B cell (primary cell): ENCODE measurements around the gene RNF150. TPM values are rescaled to one million over a fixed set of nuclear protein-coding genes. Genes with fewer than 3 reads are reported as not detected.

Experiments used
- ATAC-seq: fragments of 200-7000 bp; cut with Tn5 transposase; one replicate; pipeline ENCODE4 v1.10.0; 2021; ENCODE audit warnings: low read depth, mild to moderate bottlenecking, moderate number of reproducible peaks, moderate library complexity
- CTCF ChIA-PET: fragments of 350-600 bp; sonication (Branson Sonifier 250); formaldehyde crosslinking; loops from one replicate; lab custom pipeline; 2021; ENCODE audit warnings: antibody characterized with exemption, inconsistent platforms; lab: Charles Lee
- POLR2A ChIA-PET: fragments of 350-600 bp; sonication (Branson Sonifier 250); formaldehyde crosslinking; loops from one replicate; lab custom pipeline; 2021; ENCODE audit warnings: antibody characterized with exemption; lab: Charles Lee
- DNase-seq: peaks from one replicate; pipeline ENCODE4 v3.0.0; 2013
- H2AFZ ChIP-seq: 2 replicates; pipeline ENCODE4 v1.6.1; 2012; ENCODE audit warnings: mild to moderate bottlenecking, low read depth, low read length; ENCODE audit not compliant: insufficient read depth, poor library complexity, severe bottlenecking
- H3K27ac ChIP-seq, 2 donors: 1 replicate in 1 of 2; 2 replicates in 1 of 2; pipeline ENCODE4 v1.5.1; 2012 to 2013; ENCODE audit warnings: low read length in 2 of 2, mild to moderate bottlenecking in 2 of 2, moderate library complexity in 1 of 2
- H3K27me3 ChIP-seq, 4 experiments: fragments of 200-600 bp in 1 of 4; sonication (generic) in 1 of 4; replicated peaks in 1 of 4; 1 replicate in 2 of 4; 2 replicates in 2 of 4; pipeline versions ENCODE4 v1.6.1 to v1.7.0; 2013 to 2016; ENCODE audit warnings: low read length in 3 of 4, mild to moderate bottlenecking in 2 of 4, mixed read lengths in 1 of 4, moderate library complexity in 1 of 4; ENCODE audit not compliant: insufficient read depth in 4 of 4, control insufficient read depth in 3 of 4; ENCODE audit errors: control extremely low read depth in 1 of 4
- H3K36me3 ChIP-seq, 2 experiments: replicated peaks in 1 of 2; 1 replicate in 1 of 2; 2 replicates in 1 of 2; pipeline versions ENCODE4 v1.6.1 to v1.7.1; 2013; ENCODE audit warnings: low read length in 1 of 2; ENCODE audit not compliant: insufficient read depth in 2 of 2, control insufficient read depth in 1 of 2; ENCODE audit errors: control extremely low read depth in 1 of 2, extremely low read depth in 1 of 2
- H3K4me1 ChIP-seq, 2 donors: fragments of 200-600 bp in 1 of 2; sonication (generic) in 1 of 2; 1 replicate in 1 of 2; 2 replicates in 1 of 2; pipeline versions ENCODE4 v1.5.1 to v1.6.1; 2013 to 2017; ENCODE audit warnings: low read length in 2 of 2; ENCODE audit not compliant: control insufficient read depth in 2 of 2, insufficient read depth in 2 of 2
- H3K4me2 ChIP-seq: replicated peaks from 2 replicates; pipeline ENCODE3; 2012; ENCODE audit warnings: mild to moderate bottlenecking, low read depth, low read length; ENCODE audit not compliant: poor library complexity, severe bottlenecking
- H3K4me3 ChIP-seq, 5 experiments: fragments of 200-600 bp in 1 of 5; sonication (generic) in 1 of 5; 1 replicate in 3 of 5; 2 replicates in 2 of 5; pipeline versions ENCODE4 v1.5.1 to v1.7.0; 2011 to 2016; ENCODE audit warnings: low read length in 4 of 5, mild to moderate bottlenecking in 4 of 5, low read depth in 2 of 5, control low read depth in 1 of 5, moderate library complexity in 1 of 5; ENCODE audit not compliant: insufficient read depth in 1 of 5; ENCODE audit errors: control extremely low read depth in 1 of 5, extremely low read depth in 1 of 5
- H3K79me2 ChIP-seq: fragments of 200-600 bp; sonication (generic); one replicate; pipeline ENCODE4 v1.6.0; 2016; ENCODE audit warnings: low read length; ENCODE audit not compliant: control insufficient read depth, insufficient read depth
- H3K9ac ChIP-seq: fragments of 200-600 bp; sonication (generic); 2 replicates; pipeline ENCODE4 v1.6.1; 2017; ENCODE audit warnings: mild to moderate bottlenecking, low read length, moderate library complexity
- H3K9me3 ChIP-seq, 3 donors: one replicate each; pipeline versions ENCODE4 v1.6.1 to v1.7.1; 2013; ENCODE audit warnings: low read length in 2 of 3; ENCODE audit not compliant: control insufficient read depth in 2 of 3, insufficient read depth in 1 of 3; ENCODE audit errors: control extremely low read depth in 1 of 3
- H4K20me1 ChIP-seq: 2 replicates; pipeline ENCODE4 v1.6.0; 2012; ENCODE audit warnings: mild to moderate bottlenecking, low read length; ENCODE audit not compliant: insufficient read depth, control insufficient read depth, poor library complexity, severe bottlenecking
- H3K27ac Mint-ChIP-seq: one replicate; pipeline ENCODE4 v1.8.0; 2021; ENCODE audit warnings: mixed read lengths
- H3K27me3 Mint-ChIP-seq: one replicate; pipeline ENCODE4 v1.8.0; 2021; ENCODE audit warnings: mixed read lengths
- H3K4me1 Mint-ChIP-seq: one replicate; pipeline ENCODE4 v1.8.0; 2021; ENCODE audit warnings: mixed read lengths
- H3K4me3 Mint-ChIP-seq: one replicate; pipeline ENCODE4 v1.8.0; 2021; ENCODE audit warnings: mixed read lengths
- H3K9me3 Mint-ChIP-seq: one replicate; pipeline ENCODE4 v1.8.0; 2022; ENCODE audit warnings: mixed read lengths; ENCODE audit not compliant: insufficient read depth
- CTCF ChIP-seq: fragments of 200-600 bp; IDR thresholded peaks from one replicate; pipeline ENCODE4 v1.8.0; 2022; ENCODE audit warnings: antibody characterized with exemption, mild to moderate bottlenecking
- EZH2 ChIP-seq: IDR thresholded peaks from 2 replicates; pipeline ENCODE4 v1.6.1; 2012; ENCODE audit warnings: borderline replicate concordance, low read depth, mild to moderate bottlenecking, moderate library complexity, low read length; ENCODE audit not compliant: insufficient read depth, poor library complexity, severe bottlenecking
- WGBS: methylation state at CpG from one replicate; pipeline ENCODE4 v1.1.5; 2013; ENCODE audit warnings: missing lambda C conversion rate; ENCODE audit not compliant: insufficient coverage; 5-methylcytosine and 5-hydroxymethylcytosine counted together
- intact Hi-C: fragments of 100-400 bp; cut with micrococcal nuclease; formaldehyde crosslinking; loops from one replicate; pipeline ENCODE4 v1.10.0; 2022
- polyA plus RNA-seq: library from polyadenylated mRNA; depleted of rRNA; stranded (reverse); fragments of >200 nt; gene quantifications from 2 replicates; pipeline ENCODE4 v1.2.3, GENCODE V29; 2012
- total RNA-seq, 2 donors: library from RNA; stranded (reverse); fragments of 120-200 nt in 1 of 2; gene quantifications; 1 replicate in 1 of 2; 2 replicates in 1 of 2; pipeline versions ENCODE4 v1.2.3 to v1.2.4, GENCODE V29; 2013 to 2022

The RNF150 gene
- total and polyA plus RNA-seq, 2 donors (not counting 1 experiment from before 2014, with no cell fraction given), result not detected

GRCh38 chr4:140854168-140854567, 279.1 kb downstream of the RNF150 start:
- POLR2A ChIA-PET, result no interaction called here
- peaks cover 4% of the 10 kb centered on the region for H3K27me3 Mint-ChIP-seq
- H3K27ac Mint-ChIP-seq, result no peak overlapping the region

More at GRCh38 chr4:140854168-140854567, 279.1 kb downstream of the RNF150 start:
- Histone ChIP-seq H3K36me3 (no peaks in the 10 kb centered on the region), H4K20me1 (no peaks in the 10 kb centered on the region), H3K4me2 (no peak overlapping the region), H2AFZ (no peak overlapping the region), H3K79me2 (peaks cover 15% of the 10 kb centered on the region), H3K4me3 (no peak overlapping the region), H3K27ac (no peak overlapping the region), H3K4me1 (peaks cover 17 to 18% of the 10 kb centered on the region in 2 donors), H3K9ac (no peak overlapping the region), H3K27me3 (no peaks in the 10 kb centered on the region), H3K9me3 (no peaks in the 10 kb centered on the region)
- CTCF ChIA-PET, result interaction anchor here (0.8 to 7.9 kb wide), 6 partner anchors 9 to 494 kb away, joined by 4 to 47 read pairs (median 6); partner anchors contain the start of gene TBC1D9
- Mint-ChIP-seq H3K4me3 (no peak overlapping the region), H3K4me1 (peaks cover 16% of the 10 kb centered on the region), H3K9me3 (no peaks in the 10 kb centered on the region)
- TF ChIP-seq EZH2 (no peak), CTCF (no peak)
- intact Hi-C loops, result loop anchor here (5.0 kb wide), 3 partner anchors 62 to 332 kb away; partner anchors contain the start of gene ELMOD2
- 100% methylated on average over 1 of the region's 2 CpGs for WGBS
- DNase-seq (no peak), ATAC-seq (no peak)
